Left lung (tissue), 10 donors: ENCODE measurements around the gene SH2D7. TPM values are rescaled to one million over a fixed set of nuclear protein-coding genes. Genes with fewer than 3 reads are reported as not detected.

Source experiments
- ATAC-seq: fragments of 200-7000 bp; cut with Tn5 transposase; one replicate; pipeline ENCODE4 v1.9.1; 2020; ENCODE audit warnings: moderate library complexity
- DNase-seq, 4 donors: peaks; one replicate each; pipeline ENCODE4 v3.0.0-alpha.2; 2013 to 2020
- H3K27ac ChIP-seq, 2 donors: fragments of 200-600 bp; sonication (generic) in 1 of 2; one replicate each; pipeline versions ENCODE4 v1.5.0 to v1.8.0; 2020 to 2021
- H3K27me3 ChIP-seq, 2 donors: fragments of 200-600 bp; sonication (generic) in 1 of 2; one replicate each; pipeline versions ENCODE4 v1.5.0 to v1.8.0; 2020 to 2021
- H3K36me3 ChIP-seq, 2 donors: fragments of 200-600 bp; sonication (generic) in 1 of 2; one replicate each; pipeline versions ENCODE4 v1.5.0 to v1.8.0; 2020 to 2021
- H3K4me1 ChIP-seq, 2 donors: fragments of 200-600 bp; one replicate each; pipeline ENCODE4 v1.8.0; 2021
- H3K4me3 ChIP-seq, 2 donors: fragments of 200-600 bp; sonication (generic) in 1 of 2; one replicate each; pipeline versions ENCODE4 v1.5.0 to v1.8.0; 2020 to 2021; ENCODE audit warnings: mild to moderate bottlenecking in 1 of 2
- H3K9me3 ChIP-seq, 2 donors: fragments of 200-600 bp; sonication (generic) in 1 of 2; one replicate each; pipeline versions ENCODE4 v1.5.0 to v1.8.0; 2020 to 2021
- CTCF ChIP-seq, 2 donors: fragments of 200-600 bp; sonication (generic) in 1 of 2; IDR thresholded peaks; one replicate each; pipeline versions ENCODE4 v1.5.0 to v1.8.0; 2021; ENCODE audit warnings: antibody characterized with exemption in 2 of 2
- intact Hi-C, 2 donors: fragments of 100-400 bp; cut with DNase I; formaldehyde crosslinking; loops; one replicate each; pipeline versions ENCODE4 v1.11.2 to v1.14.2; 2022
- polyA plus RNA-seq, 6 donors: library from polyadenylated mRNA; unstranded; fragments of 120-200 nt; gene quantifications; one replicate each; pipeline ENCODE4 v1.2.1, GENCODE V29; 2013; ENCODE audit not compliant: insufficient read length in 6 of 6
- total RNA-seq, 2 donors: library from RNA; stranded (reverse); fragmentation: NEBNext Ultra II Directional; extraction: Animal tissue kit (Norgen Biotek cat#: 25700); gene quantifications; one replicate each; pipeline ENCODE4 v1.2.1, GENCODE V29; 2021
- donor health status: DM: no; HTN: yes; CAD: no.
- donor health status: DM: no; HTN: no; CAD: no.

Gene SH2D7
- total and polyA plus RNA-seq, 8 donors = 0.27 to 0.69 (median 0.55) TPM; not detected in 2

- TF ChIP-seq CTCF (IDR thresholded peaks at IDR 0.05) = no peak
- H3K27ac ChIP-seq = peak overlapping the region in 1 of 2 donors; percentile 78
Measured at GRCh38 chr15:78051596-78051995, 40.8 kb upstream of the SH2D7 start.

GRCh38 chr15:78052001-78052401 is 40.4 kb upstream of the SH2D7 start:
- H3K36me3 ChIP-seq = peaks cover 0 to 10% of the 10 kb centered on the region in 2 donors
- DNase-seq (peak in 1 of 4 donors; percentile 64), ATAC-seq (peak; percentile 32)
- H3K4me3 ChIP-seq = no peak overlapping the region
- no peaks in the 10 kb centered on the region for H3K9me3 ChIP-seq
- H3K27me3 ChIP-seq = no peaks in the 10 kb centered on the region
- H3K4me1 ChIP-seq = peaks cover 54 to 95% of the 10 kb centered on the region in 2 donors
- H3K27ac ChIP-seq = peak overlapping the region in 1 of 2 donors; percentile 78
- no peak for TF ChIP-seq CTCF (IDR thresholded peaks at IDR 0.05)
- intact Hi-C loops = no loop called here

More at GRCh38 chr15:78051596-78051995, 40.8 kb upstream of the SH2D7 start:
- intact Hi-C loops = no loop called here
- DNase-seq = no peak
- no peak for ATAC-seq
- Histone ChIP-seq H3K9me3 (no peaks in the 10 kb centered on the region), H3K36me3 (peaks cover 0 to 10% of the 10 kb centered on the region in 2 donors), H3K4me3 (no peak overlapping the region), H3K27me3 (no peaks in the 10 kb centered on the region), H3K4me1 (peaks cover 50 to 95% of the 10 kb centered on the region in 2 donors)

GRCh38 chr15:78052545-78052944 is 39.8 kb upstream of the SH2D7 start:
- H3K36me3 ChIP-seq = peaks cover 0 to 10% of the 10 kb centered on the region in 2 donors
- intact Hi-C loops = no loop called here
- ATAC-seq (no peak), DNase-seq (no peak)
- H3K27me3 ChIP-seq = no peaks in the 10 kb centered on the region
- peak overlapping the region in 1 of 2 donors; percentile 78 for H3K27ac ChIP-seq
- H3K4me1 ChIP-seq = peaks cover 55 to 95% of the 10 kb centered on the region in 2 donors
- H3K4me3 ChIP-seq = no peak overlapping the region
- no peak for TF ChIP-seq CTCF (IDR thresholded peaks at IDR 0.05)
- no peaks in the 10 kb centered on the region for H3K9me3 ChIP-seq

GRCh38 chr15:78054518-78054917 is 37.8 kb upstream of the SH2D7 start:
- H3K4me1 ChIP-seq = peaks cover 45 to 95% of the 10 kb centered on the region in 2 donors

GRCh38 chr15:78054966-78055365 is 37.4 kb upstream of the SH2D7 start:
- Histone ChIP-seq H3K4me1 (peaks cover 40 to 95% of the 10 kb centered on the region in 2 donors), H3K27ac (peak overlapping the region in 1 of 2 donors; percentile 82), H3K4me3 (no peak overlapping the region), H3K9me3 (no peaks in the 10 kb centered on the region), H3K27me3 (no peaks in the 10 kb centered on the region), H3K36me3 (peaks cover 0 to 10% of the 10 kb centered on the region in 2 donors)
- ATAC-seq = no peak
- no peak for DNase-seq
- intact Hi-C loops = no loop called here
- no peak for TF ChIP-seq CTCF (IDR thresholded peaks at IDR 0.05)

More at GRCh38 chr15:78054518-78054917, 37.8 kb upstream of the SH2D7 start:
- Histone ChIP-seq H3K4me3 (no peak overlapping the region), H3K9me3 (no peaks in the 10 kb centered on the region), H3K27ac (peak overlapping the region in 1 of 2 donors; percentile 82), H3K36me3 (peaks cover 0 to 10% of the 10 kb centered on the region in 2 donors), H3K27me3 (no peaks in the 10 kb centered on the region)
- intact Hi-C loops = no loop called here
- DNase-seq = no peak
- no peak for ATAC-seq
- TF ChIP-seq CTCF (IDR thresholded peaks at IDR 0.05) = no peak
